ENCODE results near the gene NFS1. TPM values are rescaled to one million over a fixed set of nuclear protein-coding genes. Genes with fewer than 3 reads are reported as not detected.

The NFS1 gene
- total and polyA plus RNA-seq, 3 donors from 2014 or later: 84.1 to 90.6 (median 86.6) TPM

DNA sequence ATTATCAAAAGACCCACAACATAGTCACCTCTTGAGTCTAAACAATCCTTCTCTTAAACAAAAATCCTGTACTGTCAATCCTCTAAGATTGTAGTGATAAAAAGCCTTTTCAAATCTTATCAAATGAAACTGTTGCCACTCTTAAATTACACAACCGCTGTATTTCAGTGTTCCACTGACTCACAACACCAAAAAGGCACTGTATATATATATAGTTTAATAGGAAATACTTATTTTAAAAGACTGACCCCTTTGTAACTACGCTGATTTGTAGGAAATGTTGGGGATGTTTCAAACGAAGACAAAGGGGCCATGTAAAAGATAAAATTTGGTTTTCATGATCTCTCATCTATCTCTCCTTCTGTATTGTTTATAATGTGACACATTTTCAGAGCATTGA is 48.5 kb downstream of the NFS1 start:
- no peaks in the 10 kb centered on the region for H3K36me3 ChIP-seq (ENCODE audit: low read depth, missing control alignments)
- H3K4me3 ChIP-seq: no peak overlapping the region
- no peak for DNase-seq
- TF ChIP-seq, protein P1, sequence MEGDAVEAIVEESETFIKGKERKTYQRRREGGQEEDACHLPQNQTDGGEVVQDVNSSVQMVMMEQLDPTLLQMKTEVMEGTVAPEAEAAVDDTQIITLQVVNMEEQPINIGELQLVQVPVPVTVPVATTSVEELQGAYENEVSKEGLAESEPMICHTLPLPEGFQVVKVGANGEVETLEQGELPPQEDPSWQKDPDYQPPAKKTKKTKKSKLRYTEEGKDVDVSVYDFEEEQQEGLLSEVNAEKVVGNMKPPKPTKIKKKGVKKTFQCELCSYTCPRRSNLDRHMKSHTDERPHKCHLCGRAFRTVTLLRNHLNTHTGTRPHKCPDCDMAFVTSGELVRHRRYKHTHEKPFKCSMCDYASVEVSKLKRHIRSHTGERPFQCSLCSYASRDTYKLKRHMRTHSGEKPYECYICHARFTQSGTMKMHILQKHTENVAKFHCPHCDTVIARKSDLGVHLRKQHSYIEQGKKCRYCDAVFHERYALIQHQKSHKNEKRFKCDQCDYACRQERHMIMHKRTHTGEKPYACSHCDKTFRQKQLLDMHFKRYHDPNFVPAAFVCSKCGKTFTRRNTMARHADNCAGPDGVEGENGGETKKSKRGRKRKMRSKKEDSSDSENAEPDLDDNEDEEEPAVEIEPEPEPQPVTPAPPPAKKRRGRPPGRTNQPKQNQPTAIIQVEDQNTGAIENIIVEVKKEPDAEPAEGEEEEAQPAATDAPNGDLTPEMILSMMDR (IDR thresholded peaks at IDR 0.05): no peak
- TF ChIP-seq POLR2A (IDR thresholded peaks at IDR 0.05): no peak
- H3K27ac ChIP-seq: no peak overlapping the region
- intact Hi-C loops (cut with DNase I; ENCODE audit: low total_unique reads): no loop called here
- no peaks in the 10 kb centered on the region for H3K9me3 ChIP-seq
- 72 to 75% methylated on average over 3 of the region's 3 CpGs for whole genome bisulfite sequencing, 2 donors
- no peaks in the 10 kb centered on the region for H3K27me3 ChIP-seq
- no peaks in the 10 kb centered on the region for H3K4me1 ChIP-seq

DNA sequence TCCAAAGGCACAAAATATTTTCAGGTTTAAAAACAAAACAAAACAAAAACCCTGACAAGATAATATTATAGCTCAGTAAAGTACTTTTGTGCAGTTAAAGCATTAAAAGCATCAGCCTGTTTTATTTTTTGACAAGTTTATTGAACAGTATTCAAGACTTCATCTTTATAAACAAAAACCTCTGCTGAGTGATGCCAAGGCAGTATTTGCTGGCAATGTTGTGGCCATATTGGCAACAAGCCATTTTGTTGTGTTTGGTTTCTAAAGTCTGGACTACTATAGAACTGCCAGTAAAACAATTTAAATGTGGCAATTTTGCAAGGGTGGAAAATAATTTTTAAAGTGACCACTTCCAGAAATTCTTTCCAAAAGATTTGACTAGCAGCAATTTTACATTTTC is 50.3 kb downstream of the NFS1 start:
- no peak overlapping the region for H3K27ac ChIP-seq
- no peak overlapping the region for H3K4me3 ChIP-seq
- no peak for DNase-seq
- intact Hi-C loops (cut with DNase I; ENCODE audit: low total_unique reads): no loop called here
- H3K27me3 ChIP-seq: no peaks in the 10 kb centered on the region
- H3K4me1 ChIP-seq: no peaks in the 10 kb centered on the region
- no peaks in the 10 kb centered on the region for H3K36me3 ChIP-seq (ENCODE audit: low read depth, missing control alignments)
- TF ChIP-seq, protein P1 (IDR thresholded peaks at IDR 0.05): no peak
- TF ChIP-seq POLR2A (IDR thresholded peaks at IDR 0.05): no peak
- no peaks in the 10 kb centered on the region for H3K9me3 ChIP-seq

DNA sequence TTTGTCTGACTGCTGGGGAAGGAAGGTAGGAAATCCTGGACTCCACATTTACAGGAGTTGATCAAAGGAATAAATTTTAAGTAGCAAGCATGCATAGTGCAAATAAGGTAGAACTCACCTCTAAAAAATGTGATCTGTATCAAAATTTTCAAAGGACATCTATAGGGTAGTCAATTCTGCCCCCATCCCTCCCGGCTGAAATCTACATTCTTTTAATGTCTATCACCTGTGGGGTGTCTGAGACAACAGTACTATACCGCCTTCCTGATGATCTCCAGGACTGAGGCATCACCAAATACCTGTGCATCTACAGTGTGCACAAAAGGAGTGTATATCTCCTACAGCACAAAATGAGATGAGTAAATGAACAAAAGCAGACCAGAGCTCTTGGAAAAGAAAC is 54.3 kb downstream of the NFS1 start:
- DNase-seq: no peak
- WGBS, 2 donors: 79 to 84% methylated on average over 2 of the region's 2 CpGs
- intact Hi-C loops (cut with DNase I; ENCODE audit: low total_unique reads): no loop called here

DNA sequence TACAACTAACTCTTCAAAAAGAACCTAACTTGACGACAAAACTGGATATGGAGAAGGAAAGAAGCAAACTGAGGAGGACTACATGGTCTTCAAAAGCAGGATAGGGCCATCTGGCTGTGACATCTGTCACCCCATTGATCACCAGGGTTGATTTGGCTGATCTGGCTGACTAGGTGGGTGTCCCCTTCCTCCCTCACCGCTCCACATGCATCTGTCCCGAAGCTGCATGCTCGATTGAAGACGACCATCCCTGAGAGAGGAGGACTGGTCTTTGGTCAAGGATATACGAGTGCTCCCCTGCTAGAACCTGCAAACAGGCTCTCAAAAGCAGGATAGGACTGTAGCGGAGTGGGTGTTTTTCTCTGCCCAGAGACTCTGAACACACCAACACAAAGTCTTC is 56.1 kb downstream of the NFS1 start:
- Histone ChIP-seq H3K36me3 (ENCODE audit: low read depth, missing control alignments) (no peaks in the 10 kb centered on the region), H3K27me3 (no peaks in the 10 kb centered on the region), H3K4me1 (no peaks in the 10 kb centered on the region), H3K9me3 (no peaks in the 10 kb centered on the region), H3K27ac (no peak overlapping the region), H3K4me3 (no peak overlapping the region)
- 89 to 97% methylated on average over 7 of the region's 7 CpGs for WGBS, 2 donors
- TF ChIP-seq POLR2A (IDR thresholded peaks at IDR 0.05): no peak
- TF ChIP-seq, protein P1 (IDR thresholded peaks at IDR 0.05): no peak
- DNase-seq: no peak
- intact Hi-C loops (cut with DNase I; ENCODE audit: low total_unique reads): no loop called here

More for the DNA sequence above, 54.3 kb downstream of the NFS1 start:
- H3K27me3 ChIP-seq: no peaks in the 10 kb centered on the region
- H3K4me1 ChIP-seq: no peaks in the 10 kb centered on the region
- H3K36me3 ChIP-seq (ENCODE audit: low read depth, missing control alignments): no peaks in the 10 kb centered on the region
- H3K27ac ChIP-seq: no peak overlapping the region
- TF ChIP-seq, protein P1 (IDR thresholded peaks at IDR 0.05): no peak
- H3K9me3 ChIP-seq: no peaks in the 10 kb centered on the region
- no peak overlapping the region for H3K4me3 ChIP-seq

DNA sequence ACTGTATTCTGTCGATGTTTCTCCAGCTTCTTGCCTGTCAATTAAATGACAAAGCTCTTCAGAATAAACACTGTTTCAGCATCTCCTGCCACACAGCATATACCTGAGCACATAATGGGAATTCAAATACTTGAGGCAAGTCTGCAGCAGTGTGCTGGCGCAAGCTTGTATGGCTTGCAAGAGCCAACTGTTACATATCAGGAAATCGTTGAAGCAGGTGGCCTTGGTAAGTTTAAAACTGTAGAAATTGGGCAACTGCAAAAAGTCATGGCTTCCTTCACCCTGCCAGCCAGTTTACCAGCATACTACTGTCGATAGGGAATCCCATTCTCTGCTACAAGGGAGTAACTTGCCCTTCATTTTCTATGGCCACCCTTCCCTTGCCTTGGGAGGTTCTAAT is 57.4 kb downstream of the NFS1 start:
- DNase-seq: no peak
- no peaks in the 10 kb centered on the region for H3K4me1 ChIP-seq
- H3K27ac ChIP-seq: no peak overlapping the region
- TF ChIP-seq, protein P1 (IDR thresholded peaks at IDR 0.05): no peak
- TF ChIP-seq POLR2A (IDR thresholded peaks at IDR 0.05): no peak
- intact Hi-C loops (cut with DNase I; ENCODE audit: low total_unique reads): no loop called here
- no peak overlapping the region for H3K4me3 ChIP-seq
- H3K36me3 ChIP-seq (ENCODE audit: low read depth, missing control alignments): no peaks in the 10 kb centered on the region
- no peaks in the 10 kb centered on the region for H3K9me3 ChIP-seq
- whole genome bisulfite sequencing, 2 donors: 74 to 85% methylated on average over 4 of the region's 4 CpGs
- H3K27me3 ChIP-seq: no peaks in the 10 kb centered on the region
